Smooth muscle cell (in vitro differentiated cells): ENCODE measurements around the gene OR11H6. TPM values are rescaled to one million over a fixed set of nuclear protein-coding genes. Genes with fewer than 3 reads are reported as not detected.

Experiments used
- DNase-seq: peaks from one replicate; lab custom pipeline; 2025; ENCODE audit not compliant: unreplicated experiment; lab: John Stamatoyannopoulos, UW
- H2AFZ ChIP-seq: fragments of 200-600 bp; sonication (generic); 2 replicates; pipeline ENCODE4 v1.6.0; 2016; ENCODE audit warnings: antibody characterized with exemption, low read depth, mild to moderate bottlenecking
- H3F3A ChIP-seq: fragments of 200-600 bp; sonication (generic); 2 replicates; pipeline ENCODE4 v1.6.0; 2017; ENCODE audit warnings: antibody characterized with exemption, low read depth
- H3K27ac ChIP-seq: fragments of 200-600 bp; sonication (generic); 2 replicates; pipeline ENCODE4 v1.5.1; 2016; ENCODE audit warnings: low read depth, mild to moderate bottlenecking
- H3K27me3 ChIP-seq: fragments of 200-600 bp; sonication (generic); 2 replicates; pipeline ENCODE4 v1.6.1; 2016; ENCODE audit warnings: low read depth, mild to moderate bottlenecking
- H3K36me3 ChIP-seq: fragments of 200-600 bp; sonication (generic); 2 replicates; pipeline ENCODE4 v1.5.1; 2016; ENCODE audit warnings: low read depth
- H3K4me1 ChIP-seq: fragments of 200-600 bp; sonication (generic); 2 replicates; pipeline ENCODE4 v1.5.1; 2016; ENCODE audit warnings: low read depth
- H3K4me2 ChIP-seq: fragments of 200-600 bp; sonication (generic); 2 replicates; pipeline ENCODE4 v1.6.0; 2016; ENCODE audit warnings: mild to moderate bottlenecking
- H3K4me3 ChIP-seq: fragments of 200-600 bp; sonication (generic); 2 replicates; pipeline ENCODE4 v1.5.1; 2016; ENCODE audit warnings: mild to moderate bottlenecking
- H3K79me2 ChIP-seq: fragments of 200-600 bp; sonication (generic); 2 replicates; pipeline ENCODE4 v1.6.0; 2016; ENCODE audit warnings: low read depth, mild to moderate bottlenecking
- H3K9ac ChIP-seq: fragments of 200-600 bp; sonication (generic); 2 replicates; pipeline ENCODE4 v1.6.0; 2016; ENCODE audit warnings: low read depth
- H3K9me3 ChIP-seq: fragments of 200-600 bp; sonication (generic); replicated peaks from 2 replicates; pipeline ENCODE4 v1.5.1; 2016; ENCODE audit warnings: low read depth
- H4K20me1 ChIP-seq: fragments of 200-600 bp; sonication (generic); 2 replicates; pipeline ENCODE4 v1.6.0; 2016; ENCODE audit warnings: low read depth
- WGBS: methylation state at CpG from one replicate; pipeline ENCODE4 v1.1.7; 2016; ENCODE audit warnings: low lambda C conversion rate; 5-methylcytosine and 5-hydroxymethylcytosine counted together
- polyA plus RNA-seq: library from polyadenylated mRNA; unstranded; fragments of >200 nt; fragmentation: Nextera tagmentation; extraction: Ambion mirVana; gene quantifications from 2 replicates; pipeline ENCODE4 v1.2.1, GENCODE V29; 2016
- small RNA-seq: library from RNA; depleted of rRNA; stranded (forward); fragments of <200 nt; gene quantifications from one replicate; pipeline ENCODE3, GENCODE V24; 2014
- total RNA-seq: library from RNA; depleted of rRNA; stranded (reverse); fragments of >200 nt; gene quantifications from 2 replicates; pipeline ENCODE4 v1.2.3, GENCODE V29; 2014
- TF ChIP-seq, protein P1 (sequence below): fragments of 200-600 bp; sonication (generic); IDR thresholded peaks from 2 replicates; pipeline ENCODE4 v1.5.1; 2017; ENCODE audit warnings: borderline replicate concordance, mild to moderate bottlenecking, antibody characterized with exemption; ENCODE audit not compliant: insufficient read depth, poor library complexity, severe bottlenecking

OR11H6 gene
- total and polyA plus RNA-seq, 2 experiments from 2014 or later: not detected

GRCh38 chr14:20274062-20274461 is 50.6 kb downstream of the OR11H6 start:
- H3K9me3 ChIP-seq: peaks cover 13% of the 10 kb centered on the region
- H3K4me2 ChIP-seq: no peak overlapping the region
- H3K36me3 ChIP-seq: no peaks in the 10 kb centered on the region
- no peak overlapping the region for H3K27ac ChIP-seq
- H3K79me2 ChIP-seq: no peaks in the 10 kb centered on the region
- H3F3A ChIP-seq: no peaks in the 10 kb centered on the region
- no peak for DNase-seq
- WGBS: 95% methylated on average over 2 of the region's 2 CpGs
- TF ChIP-seq, protein P1, sequence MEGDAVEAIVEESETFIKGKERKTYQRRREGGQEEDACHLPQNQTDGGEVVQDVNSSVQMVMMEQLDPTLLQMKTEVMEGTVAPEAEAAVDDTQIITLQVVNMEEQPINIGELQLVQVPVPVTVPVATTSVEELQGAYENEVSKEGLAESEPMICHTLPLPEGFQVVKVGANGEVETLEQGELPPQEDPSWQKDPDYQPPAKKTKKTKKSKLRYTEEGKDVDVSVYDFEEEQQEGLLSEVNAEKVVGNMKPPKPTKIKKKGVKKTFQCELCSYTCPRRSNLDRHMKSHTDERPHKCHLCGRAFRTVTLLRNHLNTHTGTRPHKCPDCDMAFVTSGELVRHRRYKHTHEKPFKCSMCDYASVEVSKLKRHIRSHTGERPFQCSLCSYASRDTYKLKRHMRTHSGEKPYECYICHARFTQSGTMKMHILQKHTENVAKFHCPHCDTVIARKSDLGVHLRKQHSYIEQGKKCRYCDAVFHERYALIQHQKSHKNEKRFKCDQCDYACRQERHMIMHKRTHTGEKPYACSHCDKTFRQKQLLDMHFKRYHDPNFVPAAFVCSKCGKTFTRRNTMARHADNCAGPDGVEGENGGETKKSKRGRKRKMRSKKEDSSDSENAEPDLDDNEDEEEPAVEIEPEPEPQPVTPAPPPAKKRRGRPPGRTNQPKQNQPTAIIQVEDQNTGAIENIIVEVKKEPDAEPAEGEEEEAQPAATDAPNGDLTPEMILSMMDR: no peak
- H2AFZ ChIP-seq: no peak overlapping the region
- no peaks in the 10 kb centered on the region for H4K20me1 ChIP-seq
- H3K27me3 ChIP-seq: no peaks in the 10 kb centered on the region
- H3K9ac ChIP-seq: no peak overlapping the region
- H3K4me1 ChIP-seq: no peaks in the 10 kb centered on the region
- no peak overlapping the region for H3K4me3 ChIP-seq

Small RNA genes within 50 kb of the gene (small RNA-seq; reads per million reads assigned to genes)
- not detected for gene GTF2IP22

Other genes starting within 250 kb of the OR11H6 start
- gene OR4K15, start 248.1 kb upstream of the OR11H6 start, total RNA-seq: not detected in 2 replicates
- gene OR4K15, start 248.1 kb upstream of the OR11H6 start, polyA plus RNA-seq: not detected in 2 replicates
- gene OR4Q2, start 221.5 kb upstream of the OR11H6 start, total RNA-seq: not detected in 2 replicates
- gene OR4Q2, start 221.5 kb upstream of the OR11H6 start, polyA plus RNA-seq: not detected in 2 replicates
- gene OR4K14, start 204.4 kb upstream of the OR11H6 start, total RNA-seq: not detected in 2 replicates
- not detected in 2 replicates for gene OR4K14, start 204.4 kb upstream of the OR11H6 start, polyA plus RNA-seq
- gene OR4K13, start 187.7 kb upstream of the OR11H6 start, total RNA-seq: not detected in 2 replicates
- not detected in 2 replicates for gene OR4K13, start 187.7 kb upstream of the OR11H6 start, polyA plus RNA-seq
- not detected in 2 replicates for gene OR4L1, start 163.7 kb upstream of the OR11H6 start, total RNA-seq
- not detected in 2 replicates for gene OR4L1, start 163.7 kb upstream of the OR11H6 start, polyA plus RNA-seq
- not detected in 2 replicates for gene OR4K17, start 113.0 kb upstream of the OR11H6 start, total RNA-seq
- not detected in 2 replicates for gene OR4K17, start 113.0 kb upstream of the OR11H6 start, polyA plus RNA-seq
- not detected in 2 replicates for gene OR4N5, start 84.9 kb upstream of the OR11H6 start, total RNA-seq
- gene OR4N5, start 84.9 kb upstream of the OR11H6 start, polyA plus RNA-seq: not detected in 2 replicates
- not detected in 2 replicates for gene OR11G2, start 32.8 kb upstream of the OR11H6 start, total RNA-seq
- gene OR11G2, start 32.8 kb upstream of the OR11H6 start, polyA plus RNA-seq: not detected in 2 replicates
- gene OR11H7, start 5.3 kb downstream of the OR11H6 start, total RNA-seq: not detected in 2 replicates
- not detected in 2 replicates for gene OR11H7, start 5.3 kb downstream of the OR11H6 start, polyA plus RNA-seq
- gene OR11H4, start 15.6 kb downstream of the OR11H6 start, total RNA-seq: not detected in 2 replicates
- gene OR11H4, start 15.6 kb downstream of the OR11H6 start, polyA plus RNA-seq: not detected in 2 replicates
- 16.3 and 18.7 TPM in 2 replicates for gene TTC5, start 82.2 kb downstream of the OR11H6 start, total RNA-seq
- 13.4 and 17.9 TPM in 2 replicates for gene TTC5, start 82.2 kb downstream of the OR11H6 start, polyA plus RNA-seq
- 65.3 and 70.4 TPM in 2 replicates for gene CCNB1IP1, start 109.6 kb downstream of the OR11H6 start, total RNA-seq
- 16.3 and 25.6 TPM in 2 replicates for gene CCNB1IP1, start 109.6 kb downstream of the OR11H6 start, polyA plus RNA-seq
- gene PARP2, start 119.9 kb downstream of the OR11H6 start, total RNA-seq: 24.0 and 29.2 TPM in 2 replicates
- 37.3 and 38.7 TPM in 2 replicates for gene PARP2, start 119.9 kb downstream of the OR11H6 start, polyA plus RNA-seq
- gene TEP1, start 189.8 kb downstream of the OR11H6 start, total RNA-seq: 10.0 and 10.3 TPM in 2 replicates
- gene TEP1, start 189.8 kb downstream of the OR11H6 start, polyA plus RNA-seq: 3.9 and 4.0 TPM in 2 replicates
- not detected in 2 replicates for gene KLHL33, start 212.5 kb downstream of the OR11H6 start, total RNA-seq
- 0.04 and 0.08 TPM in 2 replicates for gene KLHL33, start 212.5 kb downstream of the OR11H6 start, polyA plus RNA-seq
- gene OSGEP, start 231.1 kb downstream of the OR11H6 start, total RNA-seq: 33.3 and 41.3 TPM in 2 replicates
- gene OSGEP, start 231.1 kb downstream of the OR11H6 start, polyA plus RNA-seq: 18.4 and 21.7 TPM in 2 replicates
- 51.2 and 81.6 TPM in 2 replicates for gene APEX1, start 231.5 kb downstream of the OR11H6 start, total RNA-seq
- gene APEX1, start 231.5 kb downstream of the OR11H6 start, polyA plus RNA-seq: 116 and 118 TPM in 2 replicates
- 24.8 and 29.3 TPM in 2 replicates for gene PIP4P1, start 237.7 kb downstream of the OR11H6 start, total RNA-seq
- 53.8 and 54.9 TPM in 2 replicates for gene PIP4P1, start 237.7 kb downstream of the OR11H6 start, polyA plus RNA-seq
- gene PNP, start 245.7 kb downstream of the OR11H6 start, total RNA-seq: 49.7 and 52.2 TPM in 2 replicates
- 24.2 and 33.4 TPM in 2 replicates for gene PNP, start 245.7 kb downstream of the OR11H6 start, polyA plus RNA-seq